ENCODE data around the gene MEIKIN. TPM values are rescaled to one million over a fixed set of nuclear protein-coding genes. Genes with fewer than 3 reads are reported as not detected.

MEIKIN gene
- total and polyA plus RNA-seq, 2 of the 8 experiments (the other 6 are each of a cell fraction or from before 2014, with no cell fraction given): not detected

- no peaks in the 10 kb centered on the region for H3K36me3 ChIP-seq (ENCODE audit: control insufficient read depth in 2 of 4, insufficient read depth in 4 of 4, low read length in 3 of 4)
- no peak overlapping the region for H3K4me3 ChIP-seq (ENCODE audit: extremely low read depth in 1 of 4, insufficient read depth in 2 of 4, low read depth in 3 of 4, low read length in 4 of 4)
- no peak overlapping the region for H2AFZ ChIP-seq (ENCODE audit: low read length)
- ChIA-PET POLR2A (ENCODE audit: partially characterized antibody) (no interaction called here), CTCF (ENCODE audit: partially characterized antibody) (interaction anchor here (1.2 to 4.3 kb wide), 3 partner anchors 9 to 115 kb away, joined by 3 to 23 read pairs (median 7); no protein-coding TSS in a partner anchor)
- no peaks in the 10 kb centered on the region for H3K9me3 ChIP-seq (ENCODE audit: insufficient read depth in 2 of 2, low read depth in 1 of 2, low read length in 1 of 2)
- no peak overlapping the region for H4K5ac ChIP-seq (ENCODE audit: insufficient read length, low read depth, low read length)
- no peak overlapping the region; the same call in 1 of the 2 replicates for H4K8ac ChIP-seq (ENCODE audit: extremely low read depth, insufficient read depth, low read length)
- no peak overlapping the region for H3K56ac ChIP-seq (replicated peaks; ENCODE audit: insufficient read length, low read depth, low read length)
- no peak overlapping the region; the same call in 1 of the 2 replicates for H3K27ac ChIP-seq (ENCODE audit: low read depth, low read length)
- peaks cover 0 to 12% (median 7%) of the 10 kb centered on the region in 4 experiments; a peak in 6 of 7 replicates for H3K4me1 ChIP-seq (replicated peaks in 1 of 4; ENCODE audit: control insufficient read depth in 3 of 4, insufficient read depth in 4 of 4, low read length in 3 of 4)
- WGBS, 2 experiments (ENCODE audit: extremely low coverage in 1 of 2, insufficient coverage in 1 of 2, insufficient read length in 1 of 2, insufficient replicate concordance in 2 of 2, low coverage in 1 of 2, low lambda C conversion rate in 2 of 2, missing lambda C conversion rate in 1 of 2): 80% methylated on average over 4 of the region's 4 CpGs; no CpG with 5 or more reads in 1 of the 2 experiments
- H2BK120ac ChIP-seq (replicated peaks; ENCODE audit: low read depth, low read length): no peak overlapping the region
- no peak overlapping the region for H3K9ac ChIP-seq (replicated peaks in 1 of 4; ENCODE audit: extremely low read depth in 1 of 4, low read depth in 3 of 4, low read length in 3 of 4)
- FAIRE-seq: no peak
- H3K27me3 ChIP-seq (replicated peaks in 1 of 4; ENCODE audit: control insufficient read depth in 3 of 4, extremely low read depth in 1 of 4, insufficient read depth in 3 of 4, low read length in 3 of 4): no peaks in the 10 kb centered on the region
- no peak overlapping the region for H2BK5ac ChIP-seq (ENCODE audit: low read depth, low read length)
- no peak overlapping the region for H3K14ac ChIP-seq (ENCODE audit: insufficient read length)
- H3K4me2 ChIP-seq (ENCODE audit: insufficient read depth in 1 of 2, low read depth in 2 of 2, low read length in 2 of 2): no peak overlapping the region
- H3K4ac ChIP-seq (replicated peaks; ENCODE audit: insufficient read length, low read depth, low read length): no peak overlapping the region
- no peak overlapping the region for H2AK5ac ChIP-seq (ENCODE audit: low read depth, low read length)
- H3K23me2 ChIP-seq (ENCODE audit: low read depth, low read length): no peaks in the 10 kb centered on the region
- H3K79me2 ChIP-seq (ENCODE audit: control insufficient read depth in 1 of 2, insufficient read depth in 2 of 2, low read length in 2 of 2): no peaks in the 10 kb centered on the region
- H3K18ac ChIP-seq (ENCODE audit: extremely low read depth, low read length): no peak overlapping the region
- 0 out of 2 replicates have a peak overlapping the region, but pooled peaks have one; percentile 18 for H2BK15ac ChIP-seq (ENCODE audit: low read length)
- no peak overlapping the region for H2BK12ac ChIP-seq (ENCODE audit: low read depth, low read length)
- peaks cover 0 to 2% of the 10 kb centered on the region in 2 experiments for H4K20me1 ChIP-seq (replicated peaks in 1 of 2; ENCODE audit: control insufficient read depth in 1 of 2, insufficient read depth in 2 of 2, low read length in 2 of 2)
- DNase-seq (ENCODE audit: low read depth in 1 of 2, low spot score in 2 of 2): no peak
- no peak overlapping the region for H2BK20ac ChIP-seq (ENCODE audit: low read length)
- H4K91ac ChIP-seq (replicated peaks; ENCODE audit: insufficient read length, low read length): no peak overlapping the region
- no peaks in the 10 kb centered on the region for H3K79me1 ChIP-seq (ENCODE audit: low read depth, low read length)
- H3K23ac ChIP-seq (ENCODE audit: insufficient read length): no peak overlapping the region
- TF ChIP-seq GTF2F1 (IDR thresholded peaks at IDR 0.05; ENCODE audit: borderline replicate concordance, low read depth, low read length) (no peak), HDAC6 (IDR thresholded peaks at IDR 0.05; ENCODE audit: low read depth, low read length) (no peak), ATF3 (IDR thresholded peaks at IDR 0.05; ENCODE audit: insufficient read depth, low read depth, low read length) (no peak), POLR2A (IDR thresholded peaks at IDR 0.05; ENCODE audit: control extremely low read depth in 1 of 2, low read depth in 2 of 2, low read length in 2 of 2) (no peak), BRCA1 (IDR thresholded peaks at IDR 0.05; ENCODE audit: low read depth, low read length) (no peak), NRF1 (IDR thresholded peaks at IDR 0.05; ENCODE audit: low read depth, low read length) (no peak), USF2 (IDR thresholded peaks at IDR 0.05; ENCODE audit: low read length) (no peak), RFX5 (IDR thresholded peaks at IDR 0.05; ENCODE audit: borderline replicate concordance, low read depth, low read length) (no peak), EZH2 (IDR thresholded peaks at IDR 0.05; ENCODE audit: low read depth, low read length, severe bottlenecking) (no peak), JUND (IDR thresholded peaks at IDR 0.05; ENCODE audit: low read length) (no peak), ZNF274 (IDR thresholded peaks at IDR 0.05; ENCODE audit: borderline replicate concordance, extremely low read depth, low read length) (no peak), ASH2L (IDR thresholded peaks at IDR 0.05; ENCODE audit: low read length) (no peak), EGR1 (IDR thresholded peaks at IDR 0.05; ENCODE audit: borderline replicate concordance, low read depth, low read length) (no peak), TEAD4 (IDR thresholded peaks at IDR 0.05; ENCODE audit: low read depth, low read length) (no peak)
These were observed 48.2 kb upstream of the MEIKIN start for GRCh38 chr5:131993676-131994075.
